HG03521 (cell line): Measurements from ENCODE around the gene KAT7.
"Not testable (repeated sequence)": the region's sequence is repeated elsewhere in the genome, so short reads cannot be mapped to it uniquely, and the experiment has no call there.

Experiments used
- ATAC-seq: cut with Tn5 transposase; IDR thresholded peaks from one replicate; pipeline ENCODE4 v1.9.1; 2021; ENCODE audit warnings: mild to moderate bottlenecking, moderate library complexity; ENCODE audit not compliant: unreplicated experiment

The KAT7 gene

GRCh38 chr17:49788478-49789242 is at the start of gene KAT7:
TSS of gene KAT7 (plus strand) at chr17:49788681. CDS start at chr17:49788835, 154 bp downstream.
- peak; percentile 92 for ATAC-seq

- peak; percentile 60 for ATAC-seq
Measured at GRCh38 chr17:49739641-49740271, 48.7 kb upstream of the KAT7 start.

- no peak for ATAC-seq
Measured at GRCh38 chr17:49741009-49741691, 47.3 kb upstream of the KAT7 start.

GRCh38 chr17:49741692-49742076 is 46.8 kb upstream of the KAT7 start:
- ATAC-seq, result no peak

GRCh38 chr17:49742166-49742638 is 46.3 kb upstream of the KAT7 start:
- no peak for ATAC-seq

GRCh38 chr17:49745175-49746139 is 43.0 kb upstream of the KAT7 start:
- ATAC-seq, result no peak

GRCh38 chr17:49746791-49747490 is 41.5 kb upstream of the KAT7 start:
- ATAC-seq, result peak; percentile 41

GRCh38 chr17:49747632-49748031 is 40.8 kb upstream of the KAT7 start:
- ATAC-seq, result no peak

GRCh38 chr17:49748223-49748622 is 40.3 kb upstream of the KAT7 start:
- ATAC-seq, result no peak

- peak; percentile 77 for ATAC-seq
Measured at GRCh38 chr17:49748791-49749190, 39.7 kb upstream of the KAT7 start.

- no peak for ATAC-seq
Measured at GRCh38 chr17:49749730-49750129, 38.8 kb upstream of the KAT7 start.

GRCh38 chr17:49752508-49752907 is 36.0 kb upstream of the KAT7 start:
- no peak for ATAC-seq

- ATAC-seq, result no peak
Measured at GRCh38 chr17:49753959-49754391, 34.5 kb upstream of the KAT7 start.

- ATAC-seq, result no peak
Measured at GRCh38 chr17:49755663-49756283, 32.7 kb upstream of the KAT7 start.

GRCh38 chr17:49756323-49757150 is 31.9 kb upstream of the KAT7 start:
- ATAC-seq, result no peak

GRCh38 chr17:49757151-49757777 is 31.2 kb upstream of the KAT7 start:
- no peak for ATAC-seq

- ATAC-seq, result not testable (repeated sequence)
Measured at GRCh38 chr17:49758464-49759010, 29.9 kb upstream of the KAT7 start.

GRCh38 chr17:49759203-49759602 is 29.3 kb upstream of the KAT7 start:
- no peak for ATAC-seq
